Activated CD8-positive, alpha-beta T cell treated with anti-CD3 and anti-CD28 coated beads for 36 hours (primary cell): ENCODE data around the gene UFSP2. TPM values are rescaled to one million over a fixed set of nuclear protein-coding genes. Genes with fewer than 3 reads are reported as not detected.

Experiments
- ATAC-seq: fragments of 200-7000 bp; cut with Tn5 transposase; one replicate; pipeline ENCODE4 v1.10.0; 2021; ENCODE audit warnings: mild to moderate bottlenecking, moderate library complexity
- CTCF ChIA-PET: fragments of 350-600 bp; sonication (Branson Sonifier 250); formaldehyde crosslinking; loops from one replicate; lab custom pipeline; 2021; ENCODE audit warnings: antibody characterized with exemption; lab: Charles Lee
- POLR2A ChIA-PET: fragments of 350-600 bp; sonication (Branson Sonifier 250); formaldehyde crosslinking; loops from one replicate; lab custom pipeline; 2021; ENCODE audit warnings: antibody characterized with exemption; lab: Charles Lee
- DNase-seq: peaks from one replicate; pipeline ENCODE4 v3.0.0-alpha.2; 2020
- H3K27ac Mint-ChIP-seq: one replicate; pipeline ENCODE4 v1.8.0; 2021; ENCODE audit warnings: mild to moderate bottlenecking, mixed read lengths
- H3K27me3 Mint-ChIP-seq: one replicate; pipeline ENCODE4 v1.8.0; 2021; ENCODE audit warnings: mixed read lengths
- H3K36me3 Mint-ChIP-seq: one replicate; pipeline ENCODE4 v1.8.0; 2021; ENCODE audit warnings: low read depth, mixed read lengths
- H3K4me1 Mint-ChIP-seq: one replicate; pipeline ENCODE4 v1.8.0; 2021; ENCODE audit warnings: low read depth, mixed read lengths
- H3K4me3 Mint-ChIP-seq: one replicate; pipeline ENCODE4 v1.8.0; 2021; ENCODE audit warnings: mild to moderate bottlenecking, moderate library complexity, mixed read lengths
- H3K9me3 Mint-ChIP-seq: one replicate; pipeline ENCODE4 v1.8.0; 2021; ENCODE audit warnings: mixed read lengths
- CTCF ChIP-seq: fragments of 200-600 bp; IDR thresholded peaks from one replicate; pipeline ENCODE4 v1.8.0; 2022; ENCODE audit warnings: antibody characterized with exemption, mild to moderate bottlenecking
- intact Hi-C: fragments of 100-400 bp; cut with micrococcal nuclease; formaldehyde crosslinking; loops from one replicate; pipeline ENCODE4 v1.10.0; 2022
- total RNA-seq, 2 experiments: library from RNA; stranded (reverse); gene quantifications; one replicate each; pipeline ENCODE4 v1.2.3, GENCODE V29; 2021

Gene UFSP2
- total RNA-seq, 2 experiments from 2014 or later: 32.0 to 36.1 TPM

DNA sequence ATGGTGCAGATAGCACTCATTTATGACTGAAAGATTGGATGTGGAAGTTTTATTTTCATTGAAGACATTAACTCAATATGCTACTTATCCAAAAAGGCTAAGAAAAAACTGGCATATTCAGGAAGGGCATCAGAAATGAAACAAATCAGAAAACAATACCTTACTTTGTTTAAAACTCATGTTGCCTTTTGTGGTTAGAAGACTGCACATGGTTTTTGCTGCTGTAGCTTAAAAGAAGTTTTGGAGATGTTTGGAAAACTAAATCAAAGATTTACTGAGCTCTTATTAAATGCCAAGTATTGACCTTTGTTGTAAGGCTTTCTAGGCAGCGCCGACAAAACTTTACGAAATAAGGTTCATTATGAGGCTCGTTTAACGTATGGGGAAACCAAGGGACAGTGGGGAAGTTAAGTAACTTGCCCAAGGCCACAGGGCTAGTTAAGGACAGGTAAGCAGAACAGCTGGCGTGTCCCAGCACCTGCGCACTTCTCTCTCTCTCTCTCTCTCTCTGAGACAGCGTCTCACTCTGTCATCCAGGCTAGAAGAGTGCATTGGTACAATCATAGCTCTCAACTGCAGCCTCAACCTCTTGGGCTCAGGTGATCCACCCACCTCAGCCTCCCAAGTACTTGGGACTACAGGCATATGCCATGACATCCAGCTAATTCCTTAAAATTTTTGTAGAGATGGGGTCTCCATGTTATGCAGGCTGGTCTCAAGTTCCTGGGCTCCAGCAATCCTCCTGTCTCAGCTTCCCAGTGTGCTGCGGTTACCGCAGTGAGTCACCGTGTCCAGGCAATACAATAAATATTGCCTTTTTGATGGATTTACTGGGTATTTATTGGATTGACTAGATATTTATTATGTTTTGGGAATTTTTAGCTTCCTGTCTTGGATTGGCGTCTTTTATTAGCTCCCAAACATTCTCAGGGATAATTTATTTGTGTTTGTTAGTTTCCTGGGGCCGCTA is 46.2 kb downstream of the UFSP2 start:
- Mint-ChIP-seq H3K9me3 (peaks cover 7% of the 10 kb centered on the region), H3K4me1 (peaks cover 2% of the 10 kb centered on the region), H3K36me3 (peaks cover 9% of the 10 kb centered on the region), H3K27ac (no peak overlapping the region), H3K27me3 (peaks cover 7% of the 10 kb centered on the region), H3K4me3 (no peak overlapping the region)
- intact Hi-C loops: no loop called here
- DNase-seq: no peak
- no peak for TF ChIP-seq CTCF
- ChIA-PET CTCF (interaction anchor here (0.6 kb wide), 1 partner anchor 13 kb away, joined by 3 read pairs; no protein-coding TSS in a partner anchor), POLR2A (no interaction called here)
- ATAC-seq: no peak

DNA sequence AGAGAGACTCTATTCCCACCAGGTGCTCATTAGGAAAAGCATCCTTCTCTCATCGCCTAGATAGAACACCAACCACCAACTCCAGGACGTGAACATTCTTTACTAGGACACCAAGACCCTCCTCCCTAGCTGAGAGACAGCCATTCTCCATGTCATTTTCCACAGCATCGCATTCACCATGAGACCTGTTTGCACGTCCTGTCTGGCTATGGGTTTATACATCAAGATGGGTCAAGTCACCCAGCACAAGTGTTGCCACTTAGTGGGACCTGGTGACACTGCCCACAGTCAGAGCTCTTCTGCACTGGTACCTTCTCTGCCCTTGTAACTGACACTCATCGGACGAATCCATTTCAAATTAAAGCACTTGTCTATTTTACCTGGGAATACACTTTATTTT is 47.5 kb downstream of the UFSP2 start:
- intact Hi-C loops: no loop called here
- peaks cover 6% of the 10 kb centered on the region for H3K36me3 Mint-ChIP-seq
- DNase-seq: no peak
- CTCF ChIA-PET: interaction anchor here (0.6 kb wide), 1 partner anchor 219 kb away, joined by 3 read pairs; no protein-coding TSS in a partner anchor
- H3K4me1 Mint-ChIP-seq: no peaks in the 10 kb centered on the region
- no peak for ATAC-seq
- no peak overlapping the region for H3K27ac Mint-ChIP-seq
- TF ChIP-seq CTCF: no peak
- H3K27me3 Mint-ChIP-seq: no peaks in the 10 kb centered on the region
- POLR2A ChIA-PET: no interaction called here
- peaks cover 7% of the 10 kb centered on the region for H3K9me3 Mint-ChIP-seq
- H3K4me3 Mint-ChIP-seq: no peak overlapping the region

- ChIA-PET POLR2A (no interaction called here), CTCF (no interaction called here)
- intact Hi-C loops: no loop called here
- Mint-ChIP-seq H3K9me3 (no peaks in the 10 kb centered on the region), H3K27me3 (no peaks in the 10 kb centered on the region), H3K4me3 (no peak overlapping the region), H3K27ac (no peak overlapping the region), H3K36me3 (peaks cover 5% of the 10 kb centered on the region), H3K4me1 (no peaks in the 10 kb centered on the region)
- no peak for TF ChIP-seq CTCF
- ATAC-seq (no peak), DNase-seq (no peak)
Measured at GRCh38 chr4:185374573-185374972, 51.2 kb downstream of the UFSP2 start.

DNA sequence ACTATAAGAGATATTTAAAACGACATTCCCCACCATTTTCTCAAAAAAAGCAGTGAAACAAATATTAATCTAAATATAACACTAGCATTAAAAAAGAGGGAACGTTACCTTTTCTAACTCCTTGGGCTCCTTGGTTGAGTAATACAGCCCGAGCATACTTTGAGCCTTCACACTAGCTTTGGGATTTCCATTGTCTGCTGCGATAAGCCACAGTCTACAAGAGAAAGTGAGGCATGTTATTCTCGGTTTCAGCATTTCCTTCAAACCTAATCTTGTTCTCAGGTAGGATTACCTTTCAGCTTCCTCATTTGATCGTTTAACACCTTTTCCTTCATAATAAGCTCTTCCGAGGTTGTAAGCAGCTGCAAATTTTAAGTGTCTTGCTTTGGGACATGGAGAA is 51.7 kb downstream of the UFSP2 start:
- H3K36me3 Mint-ChIP-seq: peaks cover 5% of the 10 kb centered on the region
- intact Hi-C loops: no loop called here
- no peaks in the 10 kb centered on the region for H3K4me1 Mint-ChIP-seq
- TF ChIP-seq CTCF: no peak
- H3K27ac Mint-ChIP-seq: no peak overlapping the region
- no peaks in the 10 kb centered on the region for H3K27me3 Mint-ChIP-seq
- CTCF ChIA-PET: no interaction called here
- no peak overlapping the region for H3K4me3 Mint-ChIP-seq
- DNase-seq (no peak), ATAC-seq (no peak)
- POLR2A ChIA-PET: no interaction called here
- no peaks in the 10 kb centered on the region for H3K9me3 Mint-ChIP-seq

- Mint-ChIP-seq H3K4me3 (no peak overlapping the region), H3K27me3 (no peaks in the 10 kb centered on the region), H3K27ac (no peak overlapping the region), H3K9me3 (no peaks in the 10 kb centered on the region), H3K36me3 (peaks cover 2% of the 10 kb centered on the region), H3K4me1 (no peaks in the 10 kb centered on the region)
- ATAC-seq: no peak
- intact Hi-C loops: no loop called here
- no peak for TF ChIP-seq CTCF
- no peak for DNase-seq
- ChIA-PET POLR2A (no interaction called here), CTCF (interaction anchor here (1.2 kb wide), 1 partner anchor 10 kb away, joined by 3 read pairs; no protein-coding TSS in a partner anchor)
Measured at GRCh38 chr4:185371702-185372101, 54.1 kb downstream of the UFSP2 start.
